Mucosa of descending colon (tissue), 3 donors: Measurements from ENCODE around the gene SAMD10. TPM values are rescaled to one million over a fixed set of nuclear protein-coding genes. Genes with fewer than 3 reads are reported as not detected.

Experiments used
- ATAC-seq: fragments of 200-7000 bp; cut with Tn5 transposase; one replicate; pipeline ENCODE4 v1.9.1; 2020; ENCODE audit warnings: mild to moderate bottlenecking, moderate library complexity
- DNase-seq, 3 donors: peaks; one replicate each; pipeline ENCODE4 v3.0.0-alpha.2; 2020
- H3K36me3 ChIP-seq: fragments of 200-600 bp; one replicate; pipeline ENCODE4 v1.8.0; 2021; ENCODE audit warnings: low read depth, mild to moderate bottlenecking
- H3K4me1 ChIP-seq: fragments of 200-600 bp; one replicate; pipeline ENCODE4 v1.8.0; 2021; ENCODE audit warnings: low read depth, mild to moderate bottlenecking
- H3K4me3 ChIP-seq: fragments of 200-600 bp; one replicate; pipeline ENCODE4 v1.8.0; 2021; ENCODE audit warnings: mild to moderate bottlenecking
- H3K9me3 ChIP-seq: fragments of 200-600 bp; one replicate; pipeline ENCODE4 v1.8.0; 2021; ENCODE audit warnings: mild to moderate bottlenecking
- intact Hi-C, 2 donors: fragments of 100-400 bp; cut with DNase I in 1 of 2; cut with micrococcal nuclease in 1 of 2; formaldehyde crosslinking; loops; one replicate each; pipeline versions ENCODE4 v1.11.0 to v1.11.1; 2022; cut with DNase I, micrococcal nuclease
- total RNA-seq, 3 donors: library from RNA; stranded (reverse); fragmentation: NEBNext Ultra II Directional in 2 of 3; extraction: Animal tissue kit (Norgen Biotek cat#: 25700) in 2 of 3; gene quantifications; one replicate each; pipeline versions ENCODE4 v1.2.1 to v1.2.4, GENCODE V29; 2021 to 2023
- TF ChIP-seq, protein P1 (sequence below): fragments of 200-600 bp; IDR thresholded peaks from one replicate; pipeline ENCODE4 v1.8.0; 2022; ENCODE audit warnings: antibody characterized with exemption, mild to moderate bottlenecking
- donor health status: DM: no; HTN: no; CAD: no; lungs with moderate emphysema.
- donor health status: DM: no; HTN: no; CAD: no.
- donor health status: DM: no; HTN: yes; CAD: no.

The SAMD10 gene
- total RNA-seq, 3 donors from 2014 or later, result 3.8 to 7.9 (median 5.6) TPM

DNA sequence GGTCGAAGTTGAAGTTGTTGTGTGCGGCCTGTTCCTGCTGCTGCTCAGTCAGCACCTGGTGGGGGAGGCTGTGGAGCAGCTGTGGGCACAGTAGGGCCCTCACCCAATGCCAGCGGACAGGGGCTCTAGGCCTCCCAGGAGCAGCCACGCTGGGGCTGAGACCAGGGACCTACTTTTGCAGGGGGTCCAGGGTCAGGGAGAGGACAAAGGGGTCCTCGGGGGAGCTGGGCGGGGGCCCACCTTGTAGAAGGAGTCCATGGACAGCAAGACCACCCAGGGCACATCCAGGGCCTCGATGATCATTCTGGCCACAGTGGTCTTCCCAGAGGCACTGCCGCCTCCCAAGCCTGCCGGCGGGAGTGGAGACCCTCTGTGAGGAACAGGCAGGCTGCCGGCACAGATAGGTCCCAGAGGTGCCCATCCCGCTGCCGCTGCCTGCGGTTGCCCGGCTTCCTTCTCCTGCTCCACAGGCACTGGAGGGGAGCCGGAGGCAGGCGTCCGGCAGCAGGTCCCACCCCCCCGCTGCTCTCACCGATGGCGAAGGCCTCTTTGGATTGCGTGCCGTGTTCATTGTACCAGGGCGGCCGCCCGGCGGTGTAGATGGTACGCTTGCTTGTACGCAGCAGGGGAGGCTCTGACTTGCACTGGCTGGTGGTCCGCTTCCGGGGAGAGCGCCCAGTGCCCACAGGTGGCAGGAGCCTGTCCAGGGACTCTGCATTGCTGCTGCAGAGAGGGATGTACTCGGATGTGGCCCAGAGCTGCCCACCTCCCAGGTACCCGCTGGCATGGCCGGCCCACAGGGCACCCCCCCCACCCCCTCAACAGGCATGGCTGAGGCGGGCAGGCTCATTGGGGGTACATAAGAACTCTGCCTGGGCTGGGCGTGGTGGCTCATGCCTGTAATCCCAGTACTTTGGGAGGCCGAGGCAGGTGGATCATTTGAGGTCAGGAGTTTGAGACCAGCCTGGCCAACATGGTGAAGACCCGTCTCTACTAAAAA is 33.2 kb downstream of the SAMD10 start:
- intact Hi-C loops, result no loop called here
- no peak for ATAC-seq
- DNase-seq, result peak in 2 of 3 donors; percentile 26 to 50
- H3K4me1 ChIP-seq, result peaks cover 32% of the 10 kb centered on the region
- no peaks in the 10 kb centered on the region for H3K9me3 ChIP-seq
- TF ChIP-seq, protein P1, sequence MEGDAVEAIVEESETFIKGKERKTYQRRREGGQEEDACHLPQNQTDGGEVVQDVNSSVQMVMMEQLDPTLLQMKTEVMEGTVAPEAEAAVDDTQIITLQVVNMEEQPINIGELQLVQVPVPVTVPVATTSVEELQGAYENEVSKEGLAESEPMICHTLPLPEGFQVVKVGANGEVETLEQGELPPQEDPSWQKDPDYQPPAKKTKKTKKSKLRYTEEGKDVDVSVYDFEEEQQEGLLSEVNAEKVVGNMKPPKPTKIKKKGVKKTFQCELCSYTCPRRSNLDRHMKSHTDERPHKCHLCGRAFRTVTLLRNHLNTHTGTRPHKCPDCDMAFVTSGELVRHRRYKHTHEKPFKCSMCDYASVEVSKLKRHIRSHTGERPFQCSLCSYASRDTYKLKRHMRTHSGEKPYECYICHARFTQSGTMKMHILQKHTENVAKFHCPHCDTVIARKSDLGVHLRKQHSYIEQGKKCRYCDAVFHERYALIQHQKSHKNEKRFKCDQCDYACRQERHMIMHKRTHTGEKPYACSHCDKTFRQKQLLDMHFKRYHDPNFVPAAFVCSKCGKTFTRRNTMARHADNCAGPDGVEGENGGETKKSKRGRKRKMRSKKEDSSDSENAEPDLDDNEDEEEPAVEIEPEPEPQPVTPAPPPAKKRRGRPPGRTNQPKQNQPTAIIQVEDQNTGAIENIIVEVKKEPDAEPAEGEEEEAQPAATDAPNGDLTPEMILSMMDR, result no peak
- H3K4me3 ChIP-seq, result no peak overlapping the region
- H3K36me3 ChIP-seq, result no peaks in the 10 kb centered on the region

DNA sequence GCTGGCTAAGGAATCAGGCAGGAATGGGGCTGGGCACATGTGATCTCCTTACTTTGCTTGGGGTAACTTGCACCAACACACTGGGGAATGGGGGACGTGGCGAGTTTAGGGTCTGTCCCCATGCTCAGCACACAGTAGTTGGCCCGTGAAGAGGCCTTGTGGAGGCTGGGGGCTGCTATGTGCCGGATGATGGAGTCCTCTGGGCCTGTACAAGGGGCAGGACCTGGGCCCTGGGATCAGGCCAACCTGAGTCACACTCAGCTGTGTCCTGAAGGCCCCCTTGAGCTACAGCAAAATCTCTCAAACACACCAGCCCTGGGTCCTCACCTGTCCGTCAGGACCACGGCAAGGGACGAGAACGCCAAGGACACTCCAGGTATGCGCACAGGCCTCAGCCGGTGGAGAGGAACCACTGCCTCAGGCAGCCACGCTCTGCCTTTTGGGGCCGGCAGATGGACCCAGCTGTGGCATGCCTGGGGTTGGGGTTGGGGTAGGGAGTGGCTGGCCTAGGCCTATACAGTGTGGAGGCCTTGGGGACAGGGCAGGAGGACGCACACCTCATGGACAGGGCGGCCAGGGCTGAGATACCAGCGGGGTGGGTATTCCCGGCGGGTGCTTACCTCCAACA is 34.3 kb downstream of the SAMD10 start:
- no peaks in the 10 kb centered on the region for H3K9me3 ChIP-seq
- ATAC-seq (no peak), DNase-seq (peak in 2 of 3 donors; percentile 26 to 45)
- H3K36me3 ChIP-seq, result no peaks in the 10 kb centered on the region
- peaks cover 21% of the 10 kb centered on the region for H3K4me1 ChIP-seq
- intact Hi-C loops, result no loop called here
- TF ChIP-seq, protein P1, result no peak
- no peak overlapping the region for H3K4me3 ChIP-seq

DNA sequence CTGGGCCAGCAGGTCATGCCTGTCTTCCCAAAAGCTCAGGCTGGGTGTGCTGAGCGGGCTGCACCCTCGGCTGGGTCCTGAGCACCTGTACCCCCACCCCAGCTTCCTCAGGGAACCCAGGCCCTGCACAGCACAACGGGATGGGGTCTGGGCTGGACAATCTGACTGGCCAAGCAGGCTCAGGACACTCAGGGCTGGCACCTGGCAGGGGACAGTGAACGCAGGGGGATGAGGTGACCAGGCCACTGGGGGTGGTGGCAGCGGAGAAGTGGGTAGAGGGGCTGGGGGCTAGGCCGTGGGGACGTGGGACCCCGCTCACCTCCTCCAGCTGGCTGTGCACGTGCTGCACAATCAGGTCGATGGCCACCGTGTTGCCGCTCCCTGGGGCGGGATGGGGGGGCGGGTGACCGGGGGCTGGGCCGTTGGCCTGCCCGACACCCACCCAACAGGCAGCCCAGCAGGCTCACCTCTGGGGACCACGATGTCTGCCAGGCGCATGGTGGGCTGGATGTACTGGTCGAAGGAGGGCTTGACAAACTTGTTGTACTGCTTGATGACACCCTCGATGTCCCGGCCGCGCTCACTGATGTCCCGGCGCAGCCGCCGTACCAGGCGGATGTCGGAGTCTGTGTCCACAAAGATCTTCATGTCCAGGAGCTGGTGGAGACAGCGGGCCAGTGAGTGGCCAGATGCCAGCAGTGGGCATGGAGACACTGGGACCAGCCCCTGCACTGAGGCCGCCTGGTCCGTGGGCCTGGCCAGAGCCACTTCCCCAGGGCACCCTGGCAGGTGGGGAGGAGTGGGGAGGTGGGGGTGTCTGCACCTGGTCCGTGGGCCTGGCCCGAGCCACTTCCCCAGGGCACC is 35.1 kb downstream of the SAMD10 start:
- ATAC-seq (no peak), DNase-seq (peak in 2 of 3 donors; percentile 37 to 66)
- no peaks in the 10 kb centered on the region for H3K36me3 ChIP-seq
- peaks cover 15% of the 10 kb centered on the region for H3K4me1 ChIP-seq
- TF ChIP-seq, protein P1, result no peak
- H3K4me3 ChIP-seq, result no peak overlapping the region
- intact Hi-C loops, result no loop called here
- H3K9me3 ChIP-seq, result no peaks in the 10 kb centered on the region

DNA sequence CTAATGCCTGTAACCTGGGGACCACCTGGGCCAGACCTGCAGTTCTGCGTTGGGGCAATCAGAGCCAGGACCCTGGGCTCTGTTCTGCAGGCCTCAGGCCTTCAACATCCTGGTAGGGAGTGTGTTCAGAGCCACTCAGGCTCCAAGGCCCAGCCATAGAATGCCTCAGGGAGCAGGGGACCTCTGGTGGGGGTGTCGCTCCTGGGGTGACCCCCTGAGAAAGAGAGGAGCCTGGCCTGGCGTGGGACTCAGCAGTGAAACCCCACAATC is 35.7 kb downstream of the SAMD10 start:
- intact Hi-C loops, result no loop called here
- H3K36me3 ChIP-seq, result no peaks in the 10 kb centered on the region
- peaks cover 10% of the 10 kb centered on the region for H3K4me1 ChIP-seq

More for the DNA sequence above, 35.7 kb downstream of the SAMD10 start:
- no peaks in the 10 kb centered on the region for H3K9me3 ChIP-seq
- TF ChIP-seq, protein P1, result no peak
- ATAC-seq, result no peak
- DNase-seq, result peak in 1 of 3 donors; percentile 19
- H3K4me3 ChIP-seq, result no peak overlapping the region
